H1 (cell line): ENCODE measurements around the gene CAPN7. TPM values are rescaled to one million over a fixed set of nuclear protein-coding genes. Genes with fewer than 3 reads are reported as not detected.

ENCODE experiments used
- CEBPB ChIP-seq: IDR thresholded peaks from 2 replicates; pipeline ENCODE4 v1.6.1; 2012; ENCODE audit warnings: low read depth, low read length
- CTBP2 ChIP-seq: IDR thresholded peaks from 2 replicates; pipeline ENCODE4 v1.7.0; 2011; ENCODE audit warnings: borderline replicate concordance, mild to moderate bottlenecking, moderate library complexity, mixed read lengths, low read length; ENCODE audit not compliant: insufficient read depth, insufficient read length
- MAFK ChIP-seq: IDR thresholded peaks from 2 replicates; pipeline ENCODE4 v1.6.1; 2012; ENCODE audit warnings: low read depth, mild to moderate bottlenecking, improper control_type of control experiment, low read length
- SIX5 ChIP-seq: IDR thresholded peaks from 2 replicates; pipeline ENCODE4 v1.6.1; 2011; ENCODE audit warnings: mild to moderate bottlenecking, low read depth, low read length
- polyA plus RNA-seq, 7 experiments: library from polyadenylated mRNA; depleted of rRNA in 3 of 7; stranded (reverse) in 5 of 7; unstranded in 2 of 7; fragments of >200 nt in 5 of 7; fragments of 200-250 nt in 2 of 7; gene quantifications; 1 replicate in 5 of 7; 2 replicates in 1 of 7; 4 replicates in 1 of 7; pipeline versions ENCODE4 v1.2.1 to v1.2.3, GENCODE V29; 2011 to 2013; ENCODE audit warnings: missing spikeins in 2 of 7, mixed read lengths in 2 of 7
- total RNA-seq: library from RNA; stranded (reverse); fragmentation: NEBNext Ultra II Directional; extraction: Animal tissue kit (Norgen Biotek cat#: 25700); gene quantifications from 2 replicates; pipeline ENCODE4 v1.2.1, GENCODE V29; 2021

CAPN7 gene
- total and polyA plus RNA-seq, 2 of the 8 experiments (the other 6 are each of a cell fraction or from before 2014, with no cell fraction given) = 5.3 to 13.2 TPM

GRCh38 chr3:15301761-15302160 lies 95.7 kb downstream of the CAPN7 start (continued):
- TF ChIP-seq MAFK = no peak
- no peak for TF ChIP-seq CTBP2
- no peak for TF ChIP-seq SIX5
- TF ChIP-seq CEBPB = no peak

Other genes starting within 250 kb of the CAPN7 start
- gene MRPS25, start 140.9 kb upstream of the CAPN7 start, total RNA-seq = 56.5 TPM in 2 replicates
- gene MRPS25, start 140.9 kb upstream of the CAPN7 start, polyA plus RNA-seq (2011; rRNA removed) = 23.0 and 23.7 TPM in 2 replicates
- 18.9 and 20.0 TPM in 2 replicates for gene RBSN, start 107.1 kb upstream of the CAPN7 start, total RNA-seq
- gene RBSN, start 107.1 kb upstream of the CAPN7 start, polyA plus RNA-seq (2011; rRNA removed) = 5.6 and 5.9 TPM in 2 replicates
- gene SH3BP5, start 126.3 kb downstream of the CAPN7 start, total RNA-seq = 9.4 and 9.7 TPM in 2 replicates
- gene SH3BP5, start 126.3 kb downstream of the CAPN7 start, polyA plus RNA-seq (2011; rRNA removed) = 6.3 and 7.1 TPM in 2 replicates
- 20.0 and 20.7 TPM in 2 replicates for gene METTL6, start 221.3 kb downstream of the CAPN7 start, total RNA-seq
- 13.1 and 18.4 TPM in 2 replicates for gene METTL6, start 221.3 kb downstream of the CAPN7 start, polyA plus RNA-seq (2011; rRNA removed)
- 26.8 and 28.0 TPM in 2 replicates for gene EAF1, start 221.4 kb downstream of the CAPN7 start, total RNA-seq
- gene EAF1, start 221.4 kb downstream of the CAPN7 start, polyA plus RNA-seq (2011; rRNA removed) = 13.9 and 16.8 TPM in 2 replicates